Liver (tissue), 9 donors: ENCODE data around the gene RALB. TPM values are rescaled to one million over a fixed set of nuclear protein-coding genes. Genes with fewer than 3 reads are reported as not detected.

Experiments
- DNase-seq: peaks from one replicate; pipeline ENCODE4 v3.0.0-alpha.2; 2017; ENCODE audit warnings: low spot score
- H3K27ac ChIP-seq, 2 donors: one replicate each; pipeline ENCODE4 v1.7.0; 2013; ENCODE audit warnings: inconsistent platforms in 2 of 2, low read length in 2 of 2, control low read depth in 1 of 2, low read depth in 1 of 2, mild to moderate bottlenecking in 1 of 2
- H3K27me3 ChIP-seq, 4 donors: one replicate each; pipeline versions ENCODE4 v1.6.1 to v1.7.0; 2013; ENCODE audit warnings: low read length in 3 of 4, inconsistent platforms in 1 of 4, mild to moderate bottlenecking in 1 of 4, moderate library complexity in 1 of 4; ENCODE audit not compliant: control insufficient read depth in 4 of 4, insufficient read depth in 4 of 4
- H3K36me3 ChIP-seq, 4 donors: one replicate each; pipeline versions ENCODE4 v1.6.1 to v1.7.0; 2013; ENCODE audit warnings: low read length in 3 of 4, mild to moderate bottlenecking in 3 of 4, low read depth in 1 of 4, moderate library complexity in 1 of 4; ENCODE audit not compliant: control insufficient read depth in 4 of 4, insufficient read depth in 3 of 4
- H3K4me1 ChIP-seq, 4 donors: one replicate each; pipeline versions ENCODE4 v1.6.1 to v1.7.0; 2013; ENCODE audit warnings: low read length in 3 of 4, mild to moderate bottlenecking in 3 of 4, moderate library complexity in 1 of 4; ENCODE audit not compliant: control insufficient read depth in 4 of 4, insufficient read depth in 4 of 4
- H3K4me3 ChIP-seq, 3 donors: one replicate each; pipeline versions ENCODE4 v1.6.1 to v1.7.0; 2013; ENCODE audit warnings: low read length in 3 of 3, control low read depth in 1 of 3, low read depth in 1 of 3, mild to moderate bottlenecking in 1 of 3
- H3K9ac ChIP-seq, 2 donors: one replicate each; pipeline ENCODE4 v1.7.0; 2013; ENCODE audit warnings: low read length in 2 of 2, mild to moderate bottlenecking in 2 of 2, moderate library complexity in 2 of 2, control low read depth in 1 of 2, low read depth in 1 of 2
- H3K9me3 ChIP-seq, 4 donors: one replicate each; pipeline versions ENCODE4 v1.6.1 to v1.7.0; 2013; ENCODE audit warnings: low read length in 3 of 4; ENCODE audit not compliant: control insufficient read depth in 4 of 4
- EGR1 ChIP-seq, 2 donors: IDR thresholded peaks; 2 replicates each; pipeline ENCODE4 v1.6.1; 2016 to 2018; ENCODE audit warnings: antibody characterized with exemption in 2 of 2, low read depth in 2 of 2
- FOXA1 ChIP-seq: IDR thresholded peaks from 2 replicates; pipeline ENCODE4 v1.6.1; 2016; ENCODE audit warnings: antibody characterized with exemption
- FOXA2 ChIP-seq: IDR thresholded peaks from 2 replicates; pipeline ENCODE4 v1.6.1; 2016; ENCODE audit warnings: antibody characterized with exemption
- GABPA ChIP-seq, 2 donors: IDR thresholded peaks in 1 of 2; conservative IDR thresholded peaks in 1 of 2; 2 replicates each; pipeline ENCODE4 v1.6.1; 2016; ENCODE audit warnings: antibody characterized with exemption in 2 of 2, mild to moderate bottlenecking in 1 of 2, moderate library complexity in 1 of 2
- HNF4A ChIP-seq, 2 donors: conservative IDR thresholded peaks; 2 replicates each; pipeline ENCODE4 v1.6.1; 2016; ENCODE audit warnings: antibody characterized with exemption in 2 of 2, mild to moderate bottlenecking in 2 of 2
- HNF4G ChIP-seq: IDR thresholded peaks from 2 replicates; pipeline ENCODE4 v1.6.1; 2016; ENCODE audit warnings: antibody characterized with exemption
- JUND ChIP-seq, 2 donors: IDR thresholded peaks; 2 replicates each; pipeline ENCODE4 v1.6.1; 2016; ENCODE audit warnings: antibody characterized with exemption in 2 of 2
- MAX ChIP-seq: IDR thresholded peaks from 2 replicates; pipeline ENCODE4 v1.6.1; 2016; ENCODE audit warnings: antibody characterized with exemption
- NR2F2 ChIP-seq: IDR thresholded peaks from 2 replicates; pipeline ENCODE4 v1.6.1; 2016; ENCODE audit warnings: antibody characterized with exemption
- RAD21 ChIP-seq, 2 donors: IDR thresholded peaks; 2 replicates each; pipeline ENCODE4 v1.6.1; 2016; ENCODE audit warnings: antibody characterized with exemption in 2 of 2, mild to moderate bottlenecking in 2 of 2
- RXRA ChIP-seq, 2 donors: IDR thresholded peaks; 2 replicates each; pipeline ENCODE4 v1.6.1; 2017 to 2018; ENCODE audit warnings: antibody characterized with exemption in 2 of 2, mild to moderate bottlenecking in 1 of 2
- SP1 ChIP-seq: IDR thresholded peaks from 2 replicates; pipeline ENCODE4 v1.6.1; 2018; ENCODE audit warnings: antibody characterized with exemption, mild to moderate bottlenecking
- TAF1 ChIP-seq: conservative IDR thresholded peaks from 2 replicates; pipeline ENCODE4 v1.6.1; 2016; ENCODE audit warnings: antibody characterized with exemption, mild to moderate bottlenecking
- YY1 ChIP-seq: IDR thresholded peaks from 2 replicates; pipeline ENCODE4 v1.6.1; 2016; ENCODE audit warnings: antibody characterized with exemption, mild to moderate bottlenecking
- WGBS: extraction: QIAGEN DNeasy Blood & Tissue Kit; methylation state at CpG from one replicate; pipeline ENCODE4 v1.1.7; 2013; 5-methylcytosine and 5-hydroxymethylcytosine counted together
- polyA plus RNA-seq, 2 donors: library from polyadenylated mRNA; stranded (reverse) in 1 of 2; unstranded in 1 of 2; fragments of 200-250 nt in 1 of 2; fragments of >200 nt in 1 of 2; fragmentation: Nextera tagmentation in 1 of 2; extraction: Ambion mirVana in 1 of 2; gene quantifications; one replicate each; pipeline versions ENCODE4 v1.2.1 to v1.2.3, GENCODE V29; 2013 to 2015
- total RNA-seq, 2 donors: library from RNA; depleted of rRNA; stranded (reverse); fragments of >200 nt; gene quantifications; one replicate each; pipeline ENCODE4 v1.2.3, GENCODE V29; 2014
- TF ChIP-seq, protein P1 (sequence below): IDR thresholded peaks from 2 replicates; pipeline ENCODE4 v1.6.1; 2016; ENCODE audit warnings: antibody characterized with exemption, mild to moderate bottlenecking
- TF ChIP-seq, protein P2 (sequence below): IDR thresholded peaks from 2 replicates; pipeline ENCODE4 v1.6.1; 2016; ENCODE audit warnings: antibody characterized with exemption
- TF ChIP-seq, protein P3 (sequence below): IDR thresholded peaks from 2 replicates; pipeline ENCODE4 v1.6.1; 2016; ENCODE audit warnings: antibody characterized with exemption
- donor health status: healthy.
- donor health status: healthy.
- donor health status: healthy.
- donor health status: healthy.
- donor health status: healthy.

Gene RALB
- total and polyA plus RNA-seq, 4 donors = 11.1 to 26.4 (median 20.1) TPM

GRCh38 chr2:120219291-120219690 lies 33.4 kb upstream of the RALB start:
- Histone ChIP-seq H3K27ac (no peak overlapping the region), H3K4me3 (no peak overlapping the region), H3K36me3 (peaks cover 0 to 3% (median 0%) of the 10 kb centered on the region in 4 donors), H3K27me3 (no peaks in the 10 kb centered on the region), H3K9me3 (no peaks in the 10 kb centered on the region), H3K9ac (no peak overlapping the region), H3K4me1 (peaks cover 6 to 20% (median 11%) of the 10 kb centered on the region in 4 donors)
- TF ChIP-seq GABPA (IDR thresholded peaks at IDR 0.05 in 1 of 2, conservative IDR thresholded peaks at IDR 0.05 in 1 of 2) = no peak
- no peak for TF ChIP-seq RXRA (IDR thresholded peaks at IDR 0.05)
- no peak for TF ChIP-seq HNF4G
- no peak for TF ChIP-seq RAD21 (IDR thresholded peaks at IDR 0.05)
- no peak for TF ChIP-seq MAX
- TF ChIP-seq FOXA2 = no peak
- no peak for TF ChIP-seq EGR1 (IDR thresholded peaks at IDR 0.05; ENCODE audit: low read depth in 2 of 2)
- no peak for TF ChIP-seq TAF1
- WGBS = 97% methylated on average over 5 of the region's 5 CpGs
- DNase-seq = no peak

GRCh38 chr2:120219766-120220165 lies 32.9 kb upstream of the RALB start:
- H3K27me3 ChIP-seq = no peaks in the 10 kb centered on the region
- no peak overlapping the region for H3K9ac ChIP-seq
- H3K27ac ChIP-seq = no peak overlapping the region
- H3K9me3 ChIP-seq = no peaks in the 10 kb centered on the region
- WGBS = 97% methylated on average over 5 of the region's 5 CpGs
- H3K4me3 ChIP-seq = no peak overlapping the region
- H3K36me3 ChIP-seq = peaks cover 0 to 3% (median 0%) of the 10 kb centered on the region in 4 donors
- TF ChIP-seq TAF1 = no peak
- no peak for TF ChIP-seq YY1
- no peak for TF ChIP-seq RXRA (IDR thresholded peaks at IDR 0.05)
- no peak for TF ChIP-seq SP1
- no peak for TF ChIP-seq GABPA (IDR thresholded peaks at IDR 0.05 in 1 of 2, conservative IDR thresholded peaks at IDR 0.05 in 1 of 2)
- TF ChIP-seq, protein P1, sequence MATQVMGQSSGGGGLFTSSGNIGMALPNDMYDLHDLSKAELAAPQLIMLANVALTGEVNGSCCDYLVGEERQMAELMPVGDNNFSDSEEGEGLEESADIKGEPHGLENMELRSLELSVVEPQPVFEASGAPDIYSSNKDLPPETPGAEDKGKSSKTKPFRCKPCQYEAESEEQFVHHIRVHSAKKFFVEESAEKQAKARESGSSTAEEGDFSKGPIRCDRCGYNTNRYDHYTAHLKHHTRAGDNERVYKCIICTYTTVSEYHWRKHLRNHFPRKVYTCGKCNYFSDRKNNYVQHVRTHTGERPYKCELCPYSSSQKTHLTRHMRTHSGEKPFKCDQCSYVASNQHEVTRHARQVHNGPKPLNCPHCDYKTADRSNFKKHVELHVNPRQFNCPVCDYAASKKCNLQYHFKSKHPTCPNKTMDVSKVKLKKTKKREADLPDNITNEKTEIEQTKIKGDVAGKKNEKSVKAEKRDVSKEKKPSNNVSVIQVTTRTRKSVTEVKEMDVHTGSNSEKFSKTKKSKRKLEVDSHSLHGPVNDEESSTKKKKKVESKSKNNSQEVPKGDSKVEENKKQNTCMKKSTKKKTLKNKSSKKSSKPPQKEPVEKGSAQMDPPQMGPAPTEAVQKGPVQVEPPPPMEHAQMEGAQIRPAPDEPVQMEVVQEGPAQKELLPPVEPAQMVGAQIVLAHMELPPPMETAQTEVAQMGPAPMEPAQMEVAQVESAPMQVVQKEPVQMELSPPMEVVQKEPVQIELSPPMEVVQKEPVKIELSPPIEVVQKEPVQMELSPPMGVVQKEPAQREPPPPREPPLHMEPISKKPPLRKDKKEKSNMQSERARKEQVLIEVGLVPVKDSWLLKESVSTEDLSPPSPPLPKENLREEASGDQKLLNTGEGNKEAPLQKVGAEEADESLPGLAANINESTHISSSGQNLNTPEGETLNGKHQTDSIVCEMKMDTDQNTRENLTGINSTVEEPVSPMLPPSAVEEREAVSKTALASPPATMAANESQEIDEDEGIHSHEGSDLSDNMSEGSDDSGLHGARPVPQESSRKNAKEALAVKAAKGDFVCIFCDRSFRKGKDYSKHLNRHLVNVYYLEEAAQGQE = no peak
- TF ChIP-seq MAX = no peak
- DNase-seq = no peak
- H3K4me1 ChIP-seq = peaks cover 9 to 24% (median 15%) of the 10 kb centered on the region in 4 donors

- Histone ChIP-seq H3K9me3 (no peaks in the 10 kb centered on the region), H3K9ac (no peak overlapping the region), H3K27me3 (no peaks in the 10 kb centered on the region), H3K27ac (no peak overlapping the region), H3K4me3 (no peak overlapping the region), H3K36me3 (peaks cover 0 to 3% (median 0%) of the 10 kb centered on the region in 4 donors), H3K4me1 (peaks cover 12 to 33% (median 21%) of the 10 kb centered on the region in 4 donors)
- 84% methylated on average over 2 of the region's 2 CpGs for WGBS
- no peak for DNase-seq
- no peak for TF ChIP-seq EGR1 (IDR thresholded peaks at IDR 0.05; ENCODE audit: low read depth in 2 of 2)
- TF ChIP-seq MAX = no peak
- no peak for TF ChIP-seq HNF4G
- TF ChIP-seq FOXA2 = no peak
- TF ChIP-seq GABPA (IDR thresholded peaks at IDR 0.05 in 1 of 2, conservative IDR thresholded peaks at IDR 0.05 in 1 of 2) = no peak
- TF ChIP-seq TAF1 = no peak
- TF ChIP-seq, protein P2, sequence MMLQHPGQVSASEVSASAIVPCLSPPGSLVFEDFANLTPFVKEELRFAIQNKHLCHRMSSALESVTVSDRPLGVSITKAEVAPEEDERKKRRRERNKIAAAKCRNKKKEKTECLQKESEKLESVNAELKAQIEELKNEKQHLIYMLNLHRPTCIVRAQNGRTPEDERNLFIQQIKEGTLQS = no peak
- no peak for TF ChIP-seq RXRA (IDR thresholded peaks at IDR 0.05)
- no peak for TF ChIP-seq FOXA1
- TF ChIP-seq, protein P1 = no peak
- TF ChIP-seq, protein P3, sequence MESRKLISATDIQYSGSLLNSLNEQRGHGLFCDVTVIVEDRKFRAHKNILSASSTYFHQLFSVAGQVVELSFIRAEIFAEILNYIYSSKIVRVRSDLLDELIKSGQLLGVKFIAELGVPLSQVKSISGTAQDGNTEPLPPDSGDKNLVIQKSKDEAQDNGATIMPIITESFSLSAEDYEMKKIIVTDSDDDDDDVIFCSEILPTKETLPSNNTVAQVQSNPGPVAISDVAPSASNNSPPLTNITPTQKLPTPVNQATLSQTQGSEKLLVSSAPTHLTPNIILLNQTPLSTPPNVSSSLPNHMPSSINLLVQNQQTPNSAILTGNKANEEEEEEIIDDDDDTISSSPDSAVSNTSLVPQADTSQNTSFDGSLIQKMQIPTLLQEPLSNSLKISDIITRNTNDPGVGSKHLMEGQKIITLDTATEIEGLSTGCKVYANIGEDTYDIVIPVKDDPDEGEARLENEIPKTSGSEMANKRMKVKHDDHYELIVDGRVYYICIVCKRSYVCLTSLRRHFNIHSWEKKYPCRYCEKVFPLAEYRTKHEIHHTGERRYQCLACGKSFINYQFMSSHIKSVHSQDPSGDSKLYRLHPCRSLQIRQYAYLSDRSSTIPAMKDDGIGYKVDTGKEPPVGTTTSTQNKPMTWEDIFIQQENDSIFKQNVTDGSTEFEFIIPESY = no peak
- no peak for TF ChIP-seq JUND (IDR thresholded peaks at IDR 0.05)
- TF ChIP-seq NR2F2 = no peak
- no peak for TF ChIP-seq RAD21 (IDR thresholded peaks at IDR 0.05)
- TF ChIP-seq HNF4A (conservative IDR thresholded peaks at IDR 0.05) = no peak
These were observed 31.9 kb upstream of the RALB start for GRCh38 chr2:120220756-120221155.
